Urinary bladder (tissue), 4 donors: ENCODE measurements around the gene FIGNL2. TPM values are rescaled to one million over a fixed set of nuclear protein-coding genes. Genes with fewer than 3 reads are reported as not detected.
A peak's percentile ranks its signal among the peaks of the same experiment; 100 is the strongest.

Experiments used
- DNase-seq: peaks from one replicate; pipeline ENCODE4 v3.0.0-alpha.2; 2015; ENCODE audit errors: extremely low spot score
- H3K27ac ChIP-seq: one replicate; pipeline ENCODE4 v1.5.1; 2013; ENCODE audit warnings: low read depth, mild to moderate bottlenecking, moderate library complexity
- H3K36me3 ChIP-seq: one replicate; pipeline ENCODE4 v1.6.1; 2013; ENCODE audit warnings: mild to moderate bottlenecking, moderate library complexity; ENCODE audit not compliant: insufficient read depth
- H3K4me1 ChIP-seq: one replicate; pipeline ENCODE4 v1.6.1; 2013; ENCODE audit warnings: mild to moderate bottlenecking, moderate library complexity; ENCODE audit not compliant: insufficient read depth
- H3K4me3 ChIP-seq: one replicate; pipeline ENCODE4 v1.5.1; 2013; ENCODE audit warnings: low read depth, low read length
- WGBS: extraction: QIAGEN DNeasy Blood & Tissue Kit; methylation state at CpG from one replicate; pipeline ENCODE4 v1.1.7; 2013; 5-methylcytosine and 5-hydroxymethylcytosine counted together
- polyA plus RNA-seq: library from polyadenylated mRNA; stranded (reverse); fragments of 200-250 nt; gene quantifications from one replicate; pipeline ENCODE4 v1.2.3, GENCODE V29; 2013
- total RNA-seq: library from RNA; depleted of rRNA; stranded (reverse); fragments of >200 nt; gene quantifications from one replicate; pipeline ENCODE4 v1.2.3, GENCODE V29; 2014
- donor health status: healthy with polysubstance abuse.
- donor health status: healthy.

Gene FIGNL2
- total and polyA plus RNA-seq, 2 donors: 0.33 to 0.53 TPM

DNA sequence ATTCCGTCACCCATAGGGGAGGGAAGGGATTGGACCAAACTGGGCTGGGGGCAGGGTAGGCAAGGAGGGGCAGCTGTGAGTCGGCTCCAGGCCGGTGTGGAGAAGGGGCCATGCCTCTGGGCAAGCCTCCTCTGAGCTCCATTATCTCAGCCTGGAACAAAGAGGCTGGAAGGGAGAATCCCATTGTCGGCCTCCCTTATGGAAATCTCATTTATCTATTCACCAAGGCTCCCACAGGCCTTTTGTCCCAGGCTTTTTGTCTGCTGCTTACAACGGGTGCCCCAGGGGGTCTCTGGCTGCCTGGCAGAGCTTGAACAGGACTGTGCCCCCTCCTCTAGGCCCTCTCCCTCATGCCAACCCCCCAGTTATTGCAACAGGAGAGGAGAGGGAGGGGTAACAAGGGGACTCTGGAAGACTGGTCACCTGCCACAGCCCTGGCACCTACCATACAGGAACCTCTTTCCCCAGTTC, 19.5 kb downstream of the FIGNL2 start:
- 65% methylated on average over 5 of the region's 5 CpGs for WGBS
- no peak for DNase-seq
- H3K4me1 ChIP-seq: no peaks in the 10 kb centered on the region
- H3K36me3 ChIP-seq: no peaks in the 10 kb centered on the region
- no peak overlapping the region for H3K27ac ChIP-seq
- H3K4me3 ChIP-seq: no peak overlapping the region

GRCh38 chr12:51827925-51828818, 20.3 kb downstream of the FIGNL2 start:
- H3K4me1 ChIP-seq: no peaks in the 10 kb centered on the region
- H3K27ac ChIP-seq: no peak overlapping the region
- H3K4me3 ChIP-seq: no peak overlapping the region
- H3K36me3 ChIP-seq: no peaks in the 10 kb centered on the region
- WGBS: 65% methylated on average over 11 of the region's 11 CpGs
- DNase-seq: no peak

GRCh38 chr12:51826881-51827280, 21.6 kb downstream of the FIGNL2 start:
- H3K36me3 ChIP-seq: no peaks in the 10 kb centered on the region
- H3K27ac ChIP-seq: no peak overlapping the region
- no peak for DNase-seq
- WGBS: 80% methylated on average over 4 of the region's 4 CpGs
- no peaks in the 10 kb centered on the region for H3K4me1 ChIP-seq
- no peak overlapping the region for H3K4me3 ChIP-seq

DNA sequence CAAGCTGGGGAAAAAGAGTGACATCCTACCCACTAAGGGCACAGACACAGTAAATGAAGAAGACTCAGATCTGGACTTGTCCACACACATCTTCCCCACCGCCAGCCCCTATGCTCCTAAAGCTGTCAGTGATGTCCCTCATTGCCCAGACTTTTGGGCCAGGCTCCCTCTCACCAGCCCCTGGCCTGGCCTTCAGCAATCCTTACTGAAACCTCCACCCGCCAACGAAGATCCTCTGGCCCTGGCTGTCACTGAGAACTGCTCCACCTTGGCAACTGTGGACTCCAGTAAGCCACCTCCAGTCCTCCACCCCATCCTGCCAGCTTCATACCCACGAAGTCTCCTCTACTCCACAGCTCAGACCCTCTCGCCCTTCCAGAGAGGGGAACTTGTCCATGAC, 23.3 kb downstream of the FIGNL2 start:
- DNase-seq: no peak
- Histone ChIP-seq H3K36me3 (no peaks in the 10 kb centered on the region), H3K4me3 (no peak overlapping the region), H3K4me1 (no peaks in the 10 kb centered on the region), H3K27ac (no peak overlapping the region)
- 82% methylated on average over 5 of the region's 5 CpGs for WGBS

DNA sequence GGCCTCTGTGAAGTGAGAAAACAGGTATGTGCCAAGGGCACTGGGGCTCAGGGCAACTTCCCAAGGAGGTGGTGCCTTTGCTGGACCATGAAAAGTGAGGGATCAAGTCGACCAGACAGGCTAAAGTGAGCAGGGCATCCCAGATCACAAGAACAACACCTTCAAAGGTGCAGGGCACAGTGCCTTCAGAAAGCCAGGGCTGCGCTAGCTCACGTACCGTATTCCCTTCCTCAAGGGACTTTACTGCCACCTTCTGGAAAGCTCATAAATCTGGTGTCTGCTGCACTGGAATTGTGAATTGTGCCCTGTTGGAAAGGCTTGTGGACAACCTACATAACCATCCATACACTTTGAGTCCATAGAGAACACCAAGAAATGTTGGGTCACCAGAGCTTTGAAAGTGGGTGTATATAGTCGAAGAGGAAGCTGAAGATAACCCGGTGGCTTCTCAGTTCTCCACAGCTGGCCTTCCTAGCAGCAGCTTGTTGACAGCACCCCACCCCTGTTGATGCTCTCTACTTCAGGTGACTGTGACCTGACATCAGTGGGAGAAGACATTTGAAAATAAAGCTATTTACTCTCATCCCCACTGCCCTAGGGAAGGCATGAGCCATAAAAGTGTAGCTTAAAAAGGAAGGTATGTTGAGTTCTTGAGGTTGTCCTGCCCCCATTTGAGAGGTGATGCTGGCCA, 24.5 kb downstream of the FIGNL2 start:
- DNase-seq: no peak
- no peaks in the 10 kb centered on the region for H3K36me3 ChIP-seq
- no peak overlapping the region for H3K4me3 ChIP-seq
- no peak overlapping the region for H3K27ac ChIP-seq
- H3K4me1 ChIP-seq: no peaks in the 10 kb centered on the region
- 26% methylated on average over 6 of the region's 6 CpGs for WGBS

DNA sequence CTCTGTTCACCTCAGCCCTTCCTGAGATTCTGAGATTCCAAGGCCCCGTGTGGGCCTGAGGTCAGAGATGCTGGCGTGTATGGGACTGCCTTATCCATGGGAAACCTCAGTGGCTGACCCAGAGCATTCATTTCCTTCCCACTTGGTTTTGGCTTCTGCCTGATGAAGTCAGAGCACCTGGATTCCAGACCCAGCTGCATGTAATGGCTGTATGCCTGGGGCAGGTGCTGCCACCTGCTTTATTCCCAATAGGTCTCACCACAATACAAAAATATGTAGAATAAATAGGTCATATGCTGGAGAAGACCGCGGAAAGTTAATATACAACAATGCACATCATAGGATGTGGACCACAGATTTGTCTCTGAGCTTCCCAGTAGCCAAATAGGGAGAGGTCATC, 25.6 kb downstream of the FIGNL2 start:
- H3K4me3 ChIP-seq: no peak overlapping the region
- H3K36me3 ChIP-seq: no peaks in the 10 kb centered on the region
- DNase-seq: no peak
- H3K4me1 ChIP-seq: no peaks in the 10 kb centered on the region
- 92% methylated on average over 4 of the region's 4 CpGs for WGBS
- H3K27ac ChIP-seq: no peak overlapping the region

DNA sequence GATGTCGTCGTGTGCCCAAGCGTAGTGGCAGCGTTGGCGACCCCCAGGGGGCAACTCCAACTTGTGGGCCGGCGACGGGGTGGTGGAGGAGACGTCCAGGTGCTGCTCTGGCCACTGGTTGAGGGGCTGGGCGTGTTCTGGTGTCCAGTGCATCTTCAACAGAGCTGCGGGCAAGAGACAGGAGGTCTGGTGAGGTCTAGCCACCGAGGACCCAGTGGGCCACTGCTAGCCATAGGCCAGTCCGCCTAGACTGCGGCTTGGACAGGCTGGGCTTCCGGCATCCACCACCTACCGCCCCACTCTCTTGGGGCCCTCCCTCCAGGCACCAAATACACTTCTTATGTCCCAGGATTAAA, 26.3 kb downstream of the FIGNL2 start:
- Histone ChIP-seq H3K27ac (no peak overlapping the region), H3K4me1 (no peaks in the 10 kb centered on the region), H3K36me3 (no peaks in the 10 kb centered on the region), H3K4me3 (no peak overlapping the region)
- 92% methylated on average over 16 of the region's 16 CpGs for WGBS
- DNase-seq: no peak

DNA sequence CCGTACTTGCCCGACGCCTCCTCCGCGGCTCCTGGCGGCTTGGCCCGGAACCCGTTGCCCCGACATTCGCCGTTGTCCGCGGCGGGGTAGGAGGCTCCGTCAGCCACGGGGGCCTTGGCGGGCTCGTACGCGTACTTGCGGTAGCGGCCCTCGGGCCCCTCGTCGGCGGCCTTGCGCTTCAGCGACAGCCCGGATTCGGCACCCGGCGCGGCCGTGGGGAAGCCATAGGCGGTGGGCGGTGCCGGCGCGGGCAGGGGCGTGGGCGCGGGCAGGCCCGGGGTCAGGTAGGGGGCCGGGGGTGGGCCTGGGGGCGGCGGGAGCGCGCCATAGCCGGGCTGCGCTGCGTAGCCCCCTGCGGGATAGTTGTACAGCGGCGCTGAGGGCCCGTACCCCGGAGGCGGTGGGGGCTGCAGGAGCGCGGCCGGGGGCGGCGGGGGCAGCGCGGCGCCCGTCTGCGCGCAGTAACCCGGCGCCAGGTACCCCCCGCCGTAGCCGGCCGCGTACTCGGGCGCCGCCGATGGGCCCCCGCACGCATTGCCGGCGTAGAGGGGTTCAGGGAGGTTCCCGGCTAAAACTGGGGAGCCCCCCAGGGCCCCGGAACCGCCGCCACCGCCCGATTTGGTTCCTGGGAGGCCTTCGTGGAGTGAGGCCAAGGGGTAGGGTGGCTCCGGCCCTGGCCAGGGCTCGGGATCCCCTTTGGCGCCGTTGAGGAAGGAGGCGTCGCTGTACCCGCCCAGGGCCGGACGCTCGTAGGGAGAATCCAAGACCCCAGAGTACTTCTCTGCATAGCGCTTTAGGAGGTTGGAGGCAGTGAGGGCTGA, 26.9 kb downstream of the FIGNL2 start:
- peak overlapping the region; percentile 41 for H3K4me3 ChIP-seq
- 61% methylated on average over 101 of the region's 101 CpGs for WGBS
- no peak for DNase-seq
- no peaks in the 10 kb centered on the region for H3K4me1 ChIP-seq
- no peak overlapping the region for H3K27ac ChIP-seq
- H3K36me3 ChIP-seq: no peaks in the 10 kb centered on the region

GRCh38 chr12:51820526-51821439, 27.7 kb downstream of the FIGNL2 start:
- Histone ChIP-seq H3K4me3 (peak overlapping the region; percentile 41), H3K27ac (no peak overlapping the region), H3K4me1 (no peaks in the 10 kb centered on the region), H3K36me3 (no peaks in the 10 kb centered on the region)
- WGBS: 49% methylated on average over 113 of the region's 113 CpGs
- DNase-seq: no peak

DNA sequence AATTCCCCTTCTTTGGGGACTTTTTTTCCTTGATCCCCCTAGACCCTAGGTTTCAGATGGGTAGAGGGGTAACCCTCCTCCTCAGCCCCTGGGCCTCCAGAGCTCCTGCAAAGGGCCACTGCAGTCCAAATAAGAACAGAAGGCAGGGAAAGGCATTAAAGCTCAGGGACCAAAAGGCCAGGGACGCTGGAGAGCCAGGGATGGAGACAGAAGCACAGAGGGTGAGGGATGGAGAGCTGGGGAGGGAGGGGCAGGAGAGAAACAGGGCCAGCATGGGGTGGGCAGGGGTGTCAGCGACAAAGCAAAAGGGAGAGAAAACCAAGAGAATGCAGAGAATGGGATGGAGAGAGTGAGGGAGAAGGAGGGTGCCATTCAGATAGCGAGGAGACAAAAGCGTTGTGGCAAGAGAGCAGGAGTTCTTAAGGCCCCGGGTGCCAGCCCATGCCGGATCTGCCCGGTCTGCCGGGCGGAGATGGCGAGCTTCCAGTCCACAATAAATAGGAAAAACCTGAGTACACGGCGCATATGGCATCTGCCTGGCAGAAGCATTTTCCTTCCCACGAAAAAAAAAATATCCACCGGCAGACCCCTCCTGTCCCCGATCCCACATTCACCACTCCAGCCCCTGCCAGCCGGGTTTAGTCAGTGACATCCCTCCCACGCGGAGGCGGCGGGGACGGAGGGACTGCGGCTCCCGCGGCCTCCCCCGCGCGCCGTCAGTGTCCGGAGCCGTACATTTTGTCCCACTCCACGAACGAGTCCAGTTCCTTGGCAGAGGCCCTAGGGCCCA, 28.6 kb downstream of the FIGNL2 start:
- H3K4me1 ChIP-seq: no peaks in the 10 kb centered on the region
- H3K36me3 ChIP-seq: no peaks in the 10 kb centered on the region
- 61% methylated on average over 32 of the region's 32 CpGs for WGBS
- H3K4me3 ChIP-seq: peak overlapping the region; percentile 41
- no peak overlapping the region for H3K27ac ChIP-seq
- no peak for DNase-seq

DNA sequence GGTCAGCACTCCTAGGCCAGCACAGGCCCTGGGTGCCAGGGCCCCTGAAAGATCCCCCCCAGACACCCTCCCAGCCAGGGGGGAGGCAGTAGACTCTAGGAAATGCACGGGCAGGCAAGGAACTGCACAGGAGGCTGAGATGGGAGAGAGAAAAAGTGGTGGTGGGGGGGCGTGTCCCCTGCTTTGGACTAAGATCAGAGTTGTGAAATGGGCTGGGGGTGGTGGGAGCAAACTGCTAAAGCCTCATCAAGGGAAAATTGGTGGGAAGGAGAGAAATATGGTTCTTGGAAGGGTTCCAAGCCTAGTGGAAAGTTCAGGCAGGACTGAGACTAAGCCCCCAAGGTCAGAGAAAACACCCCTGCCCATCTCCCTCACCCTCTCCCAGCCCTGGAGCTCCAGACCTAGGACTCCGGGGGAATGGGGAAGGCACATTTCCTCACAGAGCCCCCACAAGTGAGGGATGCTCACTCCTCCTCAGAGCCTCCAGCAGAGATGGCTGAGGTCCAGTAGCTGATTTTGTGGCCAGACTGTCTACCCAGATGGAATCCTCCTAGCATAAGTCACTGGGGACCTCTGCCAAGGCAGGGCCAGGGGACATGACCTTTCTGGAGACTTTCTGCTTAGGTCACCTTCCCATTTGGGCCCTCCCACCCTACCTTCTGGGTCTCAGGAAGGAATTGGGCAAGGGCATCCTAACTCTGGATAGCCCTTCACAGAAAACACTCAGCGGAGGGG, 29.8 kb downstream of the FIGNL2 start:
- WGBS: 60% methylated on average over 4 of the region's 4 CpGs
- no peaks in the 10 kb centered on the region for H3K4me1 ChIP-seq

DNA sequence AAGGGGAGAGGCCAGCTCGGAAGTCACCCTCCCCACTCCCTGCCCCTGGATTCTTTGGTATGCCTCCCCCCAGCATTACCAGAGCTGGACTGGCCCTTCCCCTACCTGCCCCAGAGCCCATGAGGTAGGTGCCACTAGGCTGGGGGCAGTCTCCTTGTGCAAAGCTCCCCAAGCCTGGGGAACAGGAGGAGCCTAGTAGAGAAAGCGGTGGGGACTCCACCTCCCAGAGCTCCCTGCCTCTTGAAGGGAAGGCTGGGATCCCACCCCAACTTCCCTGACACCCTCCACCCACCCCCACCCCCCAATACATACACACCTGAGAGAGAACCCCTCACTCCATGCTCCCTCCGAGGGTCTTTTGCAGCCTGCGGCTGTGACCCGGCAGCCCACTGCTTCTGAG, 30.4 kb downstream of the FIGNL2 start:
- Histone ChIP-seq H3K4me3 (no peak overlapping the region), H3K4me1 (no peaks in the 10 kb centered on the region), H3K27ac (no peak overlapping the region), H3K36me3 (no peaks in the 10 kb centered on the region)
- WGBS: 87% methylated on average over 5 of the region's 5 CpGs
- no peak for DNase-seq

More for the DNA sequence above, 29.8 kb downstream of the FIGNL2 start:
- no peak for DNase-seq
- Histone ChIP-seq H3K36me3 (no peaks in the 10 kb centered on the region), H3K4me3 (no peak overlapping the region), H3K27ac (no peak overlapping the region)
